HepG2 (cell line): Measurements from ENCODE around the gene GPSM1. TPM values are rescaled to one million over a fixed set of nuclear protein-coding genes. Genes with fewer than 3 reads are reported as not detected.
A peak's percentile ranks its signal among the peaks of the same experiment; 100 is the strongest.

Experiments
- AGO1 ChIP-seq: fragments of 200-400 bp; formaldehyde crosslinking; IDR thresholded peaks from 2 replicates; pipeline ENCODE4 v1.6.1; 2017; ENCODE audit warnings: mild to moderate bottlenecking, low read depth, low read length, moderate library complexity; ENCODE audit not compliant: poor library complexity, severe bottlenecking
- AGO2 ChIP-seq: fragments of 200-400 bp; formaldehyde crosslinking; optimal IDR thresholded peaks from 2 replicates; pipeline ENCODE3; 2017; ENCODE audit warnings: mild to moderate bottlenecking, low read depth, low read length, moderate library complexity
- BCL6 ChIP-seq: IDR thresholded peaks from 2 replicates; pipeline ENCODE4 v1.6.1; 2016; ENCODE audit warnings: missing genetic modification reagents, missing compliant biosample characterization
- EZH2 ChIP-seq: conservative IDR thresholded peaks from 2 replicates; pipeline ENCODE4 v1.6.1; 2012; ENCODE audit warnings: mild to moderate bottlenecking, low read depth, low read length, moderate library complexity
- IKZF1 ChIP-seq: fragments of 450-650 bp; IDR thresholded peaks from 2 replicates; pipeline ENCODE4 v1.7.1; 2016
- KLF12 ChIP-seq: sonication (generic); formaldehyde crosslinking; IDR thresholded peaks from 2 replicates; pipeline ENCODE4 v1.4.0; 2020; ENCODE audit warnings: missing genetic modification reagents, borderline replicate concordance
- LBX2 ChIP-seq: sonication (generic); formaldehyde crosslinking; IDR thresholded peaks from 2 replicates; pipeline ENCODE4 v1.5.0; 2020; ENCODE audit warnings: missing genetic modification reagents, mild to moderate bottlenecking, borderline replicate concordance
- LCORL ChIP-seq, 2 experiments: fragments of 450-650 bp in 1 of 2; sonication (generic) in 1 of 2; formaldehyde crosslinking in 1 of 2; IDR thresholded peaks; 2 replicates each; pipeline versions ENCODE4 v1.5.0 to v1.6.1; 2017 to 2020; ENCODE audit warnings: antibody characterized with exemption in 1 of 2, missing genetic modification reagents in 1 of 2
- MATR3 ChIP-seq: sonication (generic); formaldehyde crosslinking; IDR thresholded peaks from 2 replicates; pipeline ENCODE4 v1.4.0; 2020; ENCODE audit warnings: missing genetic modification reagents
- MIXL1 ChIP-seq: IDR thresholded peaks from 2 replicates; pipeline ENCODE4 v1.6.1; 2016
- MTA3 ChIP-seq: sonication (generic); formaldehyde crosslinking; IDR thresholded peaks from 2 replicates; pipeline ENCODE4 v1.4.0; 2020; ENCODE audit warnings: missing genetic modification reagents
- NR2F1 ChIP-seq, 2 experiments: fragments of 450-650 bp in 1 of 2; formaldehyde crosslinking in 1 of 2; IDR thresholded peaks; 2 replicates each; pipeline versions ENCODE4 v1.5.0 to v1.6.1; 2016 to 2020; ENCODE audit warnings: mild to moderate bottlenecking in 1 of 2, missing compliant biosample characterization in 1 of 2, missing genetic modification reagents in 1 of 2, moderate library complexity in 1 of 2
- PATZ1 ChIP-seq: sonication (generic); formaldehyde crosslinking; IDR thresholded peaks from 2 replicates; pipeline ENCODE4 v1.4.0; 2020; ENCODE audit warnings: missing genetic modification reagents
- SP1 ChIP-seq, 2 experiments: fragments of 450-650 bp in 1 of 2; sonication (generic) in 1 of 2; formaldehyde crosslinking in 1 of 2; IDR thresholded peaks; 2 replicates each; pipeline versions ENCODE4 v1.4.0 to v1.6.1; 2016 to 2020; ENCODE audit warnings: missing genetic modification reagents in 1 of 2
- TCF7L2 ChIP-seq: IDR thresholded peaks from 2 replicates; pipeline ENCODE4 v1.6.1; 2011; ENCODE audit warnings: mild to moderate bottlenecking, low read depth, low read length, moderate library complexity
- THAP9 ChIP-seq: sonication (generic); formaldehyde crosslinking; IDR thresholded peaks from 2 replicates; pipeline ENCODE4; 2020; ENCODE audit warnings: missing genetic modification reagents, mild to moderate bottlenecking, borderline replicate concordance
- TRIM24 ChIP-seq: sonication (generic); formaldehyde crosslinking; IDR thresholded peaks from 2 replicates; pipeline ENCODE4 v1.8.0; 2022; ENCODE audit warnings: mild to moderate bottlenecking, missing genetic modification reagents
- UBTF ChIP-seq: sonication (generic); formaldehyde crosslinking; IDR thresholded peaks from 2 replicates; pipeline ENCODE4 v1.4.0; 2020; ENCODE audit warnings: mild to moderate bottlenecking, missing genetic modification reagents
- ZFX ChIP-seq: sonication (generic); formaldehyde crosslinking; IDR thresholded peaks from 2 replicates; pipeline ENCODE4 v1.4.0; 2020; ENCODE audit warnings: mild to moderate bottlenecking, low read depth, missing genetic modification reagents, moderate library complexity
- ZNF253 ChIP-seq: sonication (generic); formaldehyde crosslinking; IDR thresholded peaks from 2 replicates; pipeline ENCODE4 v1.8.0; 2022; ENCODE audit warnings: mild to moderate bottlenecking, missing genetic modification reagents, borderline replicate concordance
- ZNF44 ChIP-seq: sonication (generic); formaldehyde crosslinking; IDR thresholded peaks from 2 replicates; pipeline ENCODE4 v1.5.1; 2020; ENCODE audit warnings: mild to moderate bottlenecking, missing genetic modification reagents
- ZNF558 ChIP-seq: sonication (generic); formaldehyde crosslinking; IDR thresholded peaks from 2 replicates; pipeline ENCODE4 v1.9.0; 2022; ENCODE audit warnings: mild to moderate bottlenecking, missing genetic modification reagents, borderline replicate concordance
- ZNF816 ChIP-seq: sonication (generic); formaldehyde crosslinking; IDR thresholded peaks from 2 replicates; pipeline ENCODE4 v1.8.0; 2022; ENCODE audit warnings: missing genetic modification reagents, mild to moderate bottlenecking, borderline replicate concordance
- polyA plus RNA-seq, 8 experiments: library from polyadenylated mRNA; depleted of rRNA in 3 of 8; stranded (reverse) in 7 of 8; unstranded in 1 of 8; fragments of >200 nt; fragmentation: Illumina TruSeq in 4 of 8; extraction: Trizol in 4 of 8; gene quantifications; 2 replicates each; pipeline versions ENCODE4 v1.2.1 to v1.2.3, GENCODE V29; 2011 to 2016; ENCODE audit warnings: low read depth in 4 of 8, missing spikeins in 1 of 8, mixed read lengths in 1 of 8; ENCODE audit not compliant: insufficient read depth in 1 of 8
- total RNA-seq, 5 experiments: library from RNA; depleted of rRNA; stranded (reverse); fragments of >200 nt; fragmentation: Illumina TruSeq; extraction: Trizol; gene quantifications; 2 replicates each; pipeline ENCODE4 v1.2.3, GENCODE V29; 2016; ENCODE audit warnings: low read depth in 1 of 5

GPSM1 gene
- total and polyA plus RNA-seq, 2 of the 13 experiments (the other 11 are each of a cell fraction or from before 2014, with no cell fraction given): 1.0 to 2.4 TPM

- TF ChIP-seq UBTF (peak; percentile 53; the same call in 1 of the 2 replicates), KLF12 (CRISPR knock-in tag) (no peak), ZNF558 (CRISPR knock-in tag) (0 out of 2 replicates have a peak, but pooled peaks have one; percentile 48), MIXL1 (CRISPR knock-in tag) (no peak), TRIM24 (CRISPR knock-in tag) (no peak), TCF7L2 (no peak), LBX2 (CRISPR knock-in tag) (no peak), ZNF44 (CRISPR knock-in tag) (no peak), ZNF816 (CRISPR knock-in tag) (no peak), AGO2 (peak; percentile 46), IKZF1 (no peak), MTA3 (CRISPR knock-in tag) (no peak), SP1 (IDR thresholded peaks at IDR 0.05) (no peak), SP1 (CRISPR knock-in tag; IDR thresholded peaks at IDR 0.05) (0 out of 2 replicates have a peak, but pooled peaks have one; percentile 31), EZH2 (no peak), NR2F1 (CRISPR knock-in tag; IDR thresholded peaks at IDR 0.05) (0 out of 4 replicates have a peak, but pooled peaks of 1 of the 2 experiments have one; percentile 10), PATZ1 (peak; percentile 81), LCORL (IDR thresholded peaks at IDR 0.05) (no peak), LCORL (CRISPR knock-in tag; IDR thresholded peaks at IDR 0.05) (peak; percentile 36; the same call in 1 of the 2 replicates), BCL6 (peak; percentile 50), THAP9 (no peak), ZNF253 (CRISPR knock-in tag) (no peak), ZFX (CRISPR knock-in tag) (0 out of 2 replicates have a peak, but pooled peaks have one; percentile 13), MATR3 (no peak), AGO1 (peak; percentile 45)
Observed at GRCh38 chr9:136354592-136355085, 27.3 kb downstream of the GPSM1 start (continued).
